GM06990 (cell line): ENCODE results near the gene KRTAP5-2.

Experiments used
- DNase-seq: peaks from one replicate; pipeline ENCODE4 v3.0.0-alpha.2; 2011; ENCODE audit not compliant: insufficient read length; ENCODE audit errors: extremely low read depth
- H3K27me3 ChIP-seq: replicated peaks from 2 replicates; pipeline ENCODE4 v1.6.0; 2011; ENCODE audit warnings: low read length; ENCODE audit not compliant: control insufficient read depth, insufficient read depth
- H3K36me3 ChIP-seq: 2 replicates; pipeline ENCODE4 v1.5.1; 2011; ENCODE audit warnings: low read length; ENCODE audit not compliant: control insufficient read depth, insufficient read depth
- H3K4me3 ChIP-seq: replicated peaks from 2 replicates; pipeline ENCODE4 v1.5.1; 2011; ENCODE audit warnings: low read depth, mild to moderate bottlenecking, control low read depth, low read length
- CTCF ChIP-seq: IDR thresholded peaks from 2 replicates; pipeline ENCODE4 v1.5.1; 2011; ENCODE audit warnings: low read length, control low read depth, mild to moderate bottlenecking, inconsistent platforms; ENCODE audit not compliant: insufficient read depth, poor library complexity, severe bottlenecking

KRTAP5-2 gene

GRCh38 chr11:1631066-1631568, 33.0 kb upstream of the KRTAP5-2 start:
- no peak for TF ChIP-seq CTCF
- Histone ChIP-seq H3K36me3 (no peaks in the 10 kb centered on the region), H3K27me3 (peaks cover 2% of the 10 kb centered on the region; the same call in 1 of the 2 replicates), H3K4me3 (no peak overlapping the region)
- DNase-seq = no peak

- H3K36me3 ChIP-seq = no peaks in the 10 kb centered on the region
- TF ChIP-seq CTCF = no peak
- DNase-seq = no peak
- H3K4me3 ChIP-seq = no peak overlapping the region
- H3K27me3 ChIP-seq = peaks cover 2% of the 10 kb centered on the region; the same call in 1 of the 2 replicates
Measured at GRCh38 chr11:1630271-1630670, 32.2 kb upstream of the KRTAP5-2 start.

GRCh38 chr11:1629326-1630185, 31.5 kb upstream of the KRTAP5-2 start, which contains the start of gene KRTAP5-5:
KRTAP5-5 (plus strand) TSS chr11:1629775; CDS start chr11:1629841, 66 bp downstream.
- H3K4me3 ChIP-seq = no peak within 1 kb of the TSS
- H3K27me3 ChIP-seq = peaks cover 2% of the 10 kb centered on the region; the same call in 1 of the 2 replicates
- no peak for TF ChIP-seq CTCF
- DNase-seq = no peak
- no peaks in the 10 kb centered on the region for H3K36me3 ChIP-seq

- Histone ChIP-seq H3K27me3 (peaks cover 2% of the 10 kb centered on the region; the same call in 1 of the 2 replicates), H3K4me3 (no peak overlapping the region), H3K36me3 (no peaks in the 10 kb centered on the region)
- peak; percentile 96 for TF ChIP-seq CTCF
- DNase-seq = no peak
Measured at GRCh38 chr11:1628506-1629325, 30.6 kb upstream of the KRTAP5-2 start.

- no peak for DNase-seq
- H3K27me3 ChIP-seq = no peaks in the 10 kb centered on the region; the same call in 1 of the 2 replicates
- TF ChIP-seq CTCF = no peak
- H3K4me3 ChIP-seq = no peak overlapping the region
- no peaks in the 10 kb centered on the region for H3K36me3 ChIP-seq
Measured at GRCh38 chr11:1625541-1625940, 27.4 kb upstream of the KRTAP5-2 start.
